Activated T-cell treated with anti-CD3 and anti-CD28 coated beads, Interleukin-2, amount 50 U/mL, for 48 hours (primary cell): ENCODE data around the gene ST8SIA6.

Experiments
- DNase-seq, 2 experiments: peaks; one replicate each; pipeline ENCODE4 v3.0.0-alpha.2; 2020

The ST8SIA6 gene

DNA sequence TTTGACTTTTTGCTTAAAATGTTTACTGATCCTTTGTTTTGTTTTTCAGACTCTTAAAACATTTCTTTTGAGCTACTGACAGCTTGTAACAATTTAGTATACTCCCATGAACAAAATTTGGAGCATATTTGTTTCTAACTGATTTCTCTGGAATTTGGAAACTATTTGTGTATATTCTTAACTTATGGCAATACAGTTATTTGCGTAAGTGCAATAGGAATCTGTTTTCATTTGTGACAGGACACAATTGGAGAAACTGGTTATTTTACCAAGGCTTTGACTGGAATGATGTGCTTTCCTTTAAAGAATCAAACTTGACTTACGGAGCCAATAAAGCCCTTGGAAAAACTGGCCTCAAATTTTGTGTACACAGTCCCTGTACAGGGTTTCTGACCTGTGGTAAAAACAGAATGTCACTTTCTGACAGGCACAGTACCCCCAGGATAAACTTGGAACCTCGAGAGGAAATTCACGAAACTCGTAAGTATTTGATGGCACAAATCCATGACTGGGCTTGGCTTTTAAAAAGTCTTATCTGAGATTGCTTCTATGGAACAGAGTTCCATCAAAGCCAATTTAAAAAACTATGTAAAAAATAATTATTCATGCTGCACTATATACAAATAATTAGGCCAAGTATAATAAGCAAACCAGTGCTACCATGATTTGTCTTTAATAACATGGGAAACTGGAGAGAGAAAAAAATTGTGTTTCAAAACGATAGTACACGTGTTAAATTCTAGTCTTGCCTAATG is 70.4 kb downstream of the ST8SIA6 start:
- DNase-seq: no peak

DNA sequence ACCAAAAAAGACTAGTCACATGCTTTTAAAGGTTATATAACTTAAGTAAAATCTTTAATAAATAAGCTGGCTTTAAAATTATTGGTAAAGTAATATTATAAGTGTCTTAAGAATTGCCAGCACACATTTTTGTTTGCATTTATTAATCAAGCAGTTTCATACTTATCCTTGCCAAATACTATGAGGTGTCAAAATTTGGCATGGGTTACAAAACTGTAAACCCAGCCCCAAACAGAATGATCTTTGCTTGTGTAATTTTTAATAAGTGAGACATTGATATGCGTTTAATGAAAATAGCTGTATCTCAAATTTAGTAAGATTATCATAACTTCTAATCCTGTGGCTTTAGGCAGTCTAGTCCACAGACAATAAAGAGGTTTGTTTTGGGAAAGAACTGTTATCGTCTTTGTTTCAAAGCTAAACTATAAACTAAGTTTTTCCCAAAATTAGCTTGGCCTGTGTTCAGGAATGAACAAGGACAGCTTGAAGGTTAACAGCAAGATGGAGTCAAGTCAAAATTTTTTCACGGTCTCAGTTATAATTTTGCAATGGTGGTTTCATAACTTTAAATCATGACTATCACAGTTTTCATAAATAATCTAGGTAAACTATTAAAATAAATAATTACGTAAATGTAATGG is 72.8 kb downstream of the ST8SIA6 start:
- DNase-seq: no peak

DNA sequence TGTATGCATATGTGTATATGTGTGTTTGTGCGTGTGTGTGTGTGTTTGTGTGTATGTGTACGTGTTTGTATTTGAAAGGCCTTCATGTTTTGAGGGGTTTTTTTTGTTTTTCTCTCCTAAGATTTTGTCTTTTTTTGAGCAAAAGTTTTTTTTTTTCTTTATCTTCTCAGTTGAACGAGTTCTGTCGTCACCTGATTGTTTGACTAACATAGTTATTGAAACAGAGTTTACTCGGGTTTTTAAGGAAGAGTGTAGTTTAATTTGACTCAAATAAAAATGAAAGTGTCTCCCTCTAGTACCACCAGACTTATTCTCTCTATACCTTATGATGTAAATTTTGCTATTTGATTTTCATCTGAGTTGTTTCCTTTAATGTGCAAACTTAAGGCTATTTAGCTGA is 73.5 kb downstream of the ST8SIA6 start:
- no peak for DNase-seq

- DNase-seq: no peak
Observed at GRCh38 chr10:17380016-17380415, 74.4 kb downstream of the ST8SIA6 start.

DNA sequence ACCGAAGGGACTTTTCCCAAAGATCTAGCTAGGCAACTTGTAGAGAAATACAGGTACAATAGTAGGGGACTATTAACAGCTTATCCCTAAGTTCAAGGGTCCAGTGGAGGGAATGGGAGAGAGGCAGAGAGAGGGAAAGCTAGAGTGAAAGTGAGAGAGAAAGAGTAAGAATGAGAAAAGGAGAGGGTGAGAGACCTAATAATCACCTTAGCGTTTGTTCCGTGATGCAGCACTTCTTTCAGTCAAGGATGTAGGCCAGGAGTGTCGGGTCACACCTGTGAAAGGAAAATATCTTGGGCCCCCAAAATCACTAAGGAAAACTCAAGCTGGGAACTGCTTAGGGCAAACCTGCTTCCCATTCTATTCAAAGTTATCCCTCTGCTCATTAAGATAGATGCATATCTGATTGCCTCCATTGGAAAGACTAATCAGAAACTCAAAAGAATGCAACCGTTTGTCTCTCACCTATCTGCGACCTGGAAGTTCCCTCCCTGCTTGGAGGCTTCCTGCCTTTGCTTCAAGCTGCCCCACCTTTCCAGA is 75.2 kb downstream of the ST8SIA6 start:
- no peak for DNase-seq

- DNase-seq: peak; percentile 63
Observed at GRCh38 chr10:17375936-17376584, 78.3 kb downstream of the ST8SIA6 start.

GRCh38 chr10:17368708-17369272 is 85.6 kb downstream of the ST8SIA6 start:
- no peak for DNase-seq

DNA sequence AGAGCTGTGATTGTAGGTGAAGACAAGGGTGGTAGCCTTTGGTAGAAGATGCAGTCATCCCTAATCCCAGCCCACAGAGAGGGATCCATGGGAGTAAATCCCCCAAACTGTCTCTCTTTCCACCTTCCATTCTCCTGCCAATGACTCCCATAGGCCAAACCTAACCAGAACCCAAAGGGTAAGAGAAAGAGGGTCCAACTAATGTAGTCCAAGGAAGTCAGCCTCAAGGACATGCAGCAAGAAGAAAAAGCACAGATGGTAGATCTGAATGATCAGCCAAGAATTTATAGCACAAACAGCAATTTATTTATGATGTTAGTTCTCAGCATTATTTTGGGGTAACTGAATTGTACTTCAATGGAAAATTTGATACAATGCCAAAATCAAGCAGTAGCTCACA is 87.7 kb downstream of the ST8SIA6 start:
- DNase-seq: no peak

- no peak for DNase-seq
Observed at GRCh38 chr10:17365402-17365801, 89.0 kb downstream of the ST8SIA6 start.

DNA sequence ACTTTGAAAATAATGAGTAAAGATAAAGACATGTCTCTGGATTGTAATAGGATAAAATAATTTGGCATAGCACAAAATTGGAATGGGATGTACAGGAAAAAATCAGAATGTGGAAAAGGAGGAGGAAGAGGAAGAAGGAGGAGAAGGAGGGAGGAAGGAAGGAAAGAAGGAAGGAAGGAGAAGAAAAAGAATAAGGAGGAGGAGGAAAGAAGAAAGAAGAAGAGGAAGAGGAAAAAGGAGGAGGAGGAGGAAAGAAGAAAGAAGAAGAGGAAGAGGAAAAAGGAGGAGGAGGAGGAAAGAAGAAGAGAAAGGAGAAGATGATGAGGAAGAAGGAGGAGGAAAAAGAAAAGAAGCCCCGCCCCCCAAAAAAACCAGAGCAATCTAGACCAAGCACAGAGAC is 95.9 kb downstream of the ST8SIA6 start:
- DNase-seq: no peak

GRCh38 chr10:17357781-17358180 is 96.6 kb downstream of the ST8SIA6 start:
- no peak for DNase-seq

DNA sequence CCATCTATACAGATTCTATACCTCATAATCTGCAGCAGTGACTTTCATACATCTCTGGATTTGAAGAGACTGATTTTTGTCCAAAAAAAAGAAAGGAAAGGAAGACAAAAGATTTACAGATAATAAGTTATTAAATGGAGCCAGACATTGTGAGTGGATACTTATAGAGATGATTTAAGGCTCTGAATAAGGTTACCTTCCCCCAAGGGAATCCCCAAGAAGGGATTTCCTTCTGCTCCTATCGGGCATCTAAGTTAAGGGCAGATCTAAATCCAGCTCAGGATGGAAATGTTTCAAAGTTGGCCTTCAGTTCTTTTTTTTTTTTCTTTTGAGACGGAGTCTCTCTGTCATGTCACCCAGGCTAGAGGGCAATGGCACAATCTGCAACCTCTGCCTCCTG is 97.6 kb downstream of the ST8SIA6 start:
- no peak for DNase-seq

DNA sequence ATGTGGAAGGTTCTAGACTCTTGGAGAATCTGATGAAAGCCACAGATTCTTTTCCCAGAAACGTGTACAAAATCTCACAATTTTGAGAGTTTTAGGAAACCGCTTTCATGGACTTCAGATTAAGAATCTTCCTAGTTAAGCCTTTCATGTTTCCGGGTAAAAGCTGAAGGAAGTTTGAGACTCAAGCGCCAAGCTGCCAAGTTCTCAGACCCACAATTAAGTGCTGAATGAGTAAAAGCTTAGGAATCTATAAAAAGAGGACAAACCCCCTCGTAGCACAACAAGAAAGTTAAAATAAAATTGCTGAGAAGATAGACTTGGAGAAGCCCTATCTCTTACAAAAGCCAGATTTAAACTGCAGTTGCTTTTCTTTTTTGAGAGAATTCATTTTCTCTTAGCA is 99.6 kb downstream of the ST8SIA6 start:
- DNase-seq: no peak

DNA sequence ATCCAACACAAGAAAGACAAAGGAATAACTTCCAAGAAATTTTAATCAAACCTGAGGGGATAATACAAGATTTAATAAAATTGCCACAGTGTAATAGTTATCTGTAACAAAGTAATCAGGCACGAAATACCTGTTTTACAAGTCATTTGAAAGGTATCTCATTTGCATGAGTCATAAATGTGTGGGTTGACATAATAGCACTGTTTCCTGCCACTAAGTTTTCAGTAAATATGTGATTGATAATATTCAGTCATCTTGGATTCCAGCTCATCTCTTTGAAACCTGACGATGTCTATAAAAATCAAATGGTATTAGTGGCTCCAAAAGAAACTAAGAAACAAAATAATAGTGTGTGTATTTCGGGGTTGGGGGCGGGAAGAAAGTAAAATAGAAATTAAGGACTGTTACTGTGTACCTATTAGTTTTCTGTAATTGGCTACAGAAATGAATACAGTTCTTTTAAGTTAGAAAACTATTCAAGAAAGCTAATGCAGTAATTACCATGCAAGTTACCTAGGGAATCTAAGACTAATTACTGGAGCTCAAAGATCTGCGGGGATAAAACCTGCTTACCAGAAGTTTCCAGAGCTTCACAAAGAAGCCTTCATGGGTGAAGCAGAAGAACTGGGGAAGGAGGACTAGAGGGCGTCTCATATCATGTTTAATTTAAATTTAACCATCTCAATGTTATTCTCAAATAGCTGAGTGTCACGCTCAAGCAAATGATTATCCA is 100.7 kb downstream of the ST8SIA6 start:
- DNase-seq: no peak

DNA sequence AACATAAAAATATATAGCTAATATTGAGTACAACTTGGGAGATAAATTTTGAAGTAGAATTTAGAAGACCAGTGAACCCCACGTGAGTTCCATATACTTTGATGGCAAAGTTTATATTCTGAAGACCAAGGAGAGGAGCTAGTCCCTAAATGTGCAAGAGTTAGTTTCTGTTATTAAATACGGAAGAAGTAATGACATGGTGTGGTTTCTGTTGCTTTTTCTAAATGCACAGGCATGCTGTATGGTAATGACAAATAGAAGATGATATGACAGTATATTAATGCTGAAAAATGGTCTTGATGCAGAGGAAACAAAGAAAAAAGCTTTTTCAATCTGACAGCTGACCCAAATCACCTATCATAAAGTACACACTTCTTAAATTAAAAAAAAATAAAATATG is 101.8 kb downstream of the ST8SIA6 start:
- DNase-seq: no peak

GRCh38 chr10:17351506-17351905 is 102.9 kb downstream of the ST8SIA6 start:
- DNase-seq: no peak

GRCh38 chr10:17349717-17350116 is 104.7 kb downstream of the ST8SIA6 start:
- DNase-seq: no peak

DNA sequence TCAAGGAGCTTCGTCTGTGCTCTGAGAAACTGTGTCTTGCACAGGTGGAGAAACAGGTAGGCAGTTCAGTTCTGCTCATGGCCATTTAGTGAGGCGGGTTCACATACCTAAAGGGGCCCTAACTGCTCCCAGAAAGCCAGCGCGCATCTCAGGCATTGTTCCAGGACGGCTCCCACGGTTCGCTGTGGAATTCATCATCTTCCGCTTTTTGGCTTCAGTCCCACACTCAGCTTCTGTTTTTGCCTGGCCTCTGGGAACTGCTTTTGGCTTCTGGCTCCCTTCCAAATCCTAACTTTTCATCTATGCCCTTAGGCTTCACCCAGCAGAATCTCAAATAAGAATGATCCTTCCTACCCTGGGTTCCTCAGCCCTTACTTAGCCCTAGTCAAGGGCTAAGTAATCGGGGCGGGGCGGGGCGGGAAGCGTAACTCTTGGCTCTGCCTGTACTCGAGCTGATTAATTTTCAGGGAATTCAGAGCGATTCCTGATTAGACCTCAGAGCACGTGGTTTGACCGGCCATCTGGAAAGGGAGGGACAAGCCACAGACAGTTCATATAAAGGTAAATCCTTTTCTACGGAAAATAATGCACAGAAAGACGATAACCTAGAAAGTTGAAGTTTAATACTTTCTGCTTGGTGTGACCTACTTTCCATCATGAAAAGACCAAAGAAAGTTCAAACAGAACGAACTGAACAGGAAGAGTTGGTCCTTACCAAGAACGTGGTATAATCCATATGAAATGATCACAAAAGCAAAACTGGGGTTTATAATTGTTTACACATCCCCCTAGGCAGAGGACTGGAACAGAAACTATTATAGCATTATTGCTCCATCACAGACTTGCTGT is 105.7 kb downstream of the ST8SIA6 start:
- no peak for DNase-seq

- no peak for DNase-seq
Observed at GRCh38 chr10:17348011-17348500, 106.3 kb downstream of the ST8SIA6 start.

- no peak for DNase-seq
Observed at GRCh38 chr10:17344206-17344605, 110.2 kb downstream of the ST8SIA6 start.

- DNase-seq: no peak
Observed at GRCh38 chr10:17343118-17343517, 111.3 kb downstream of the ST8SIA6 start.
